BE2C (cell line): ENCODE measurements around the gene NEXMIF.

Experiments used
- DNase-seq: peaks from one replicate; pipeline ENCODE4 v3.0.0-alpha.2; 2020
- H3K27me3 ChIP-seq: fragments of 250-450 bp; sonication (Bioruptor Pico); 2 replicates; pipeline ENCODE4 v1.5.1; 2020; ENCODE audit warnings: mild to moderate bottlenecking
- H3K36me3 ChIP-seq: fragments of 250-450 bp; sonication (Bioruptor Pico); 2 replicates; pipeline ENCODE4 v1.5.1; 2020; ENCODE audit warnings: mild to moderate bottlenecking
- H3K4me1 ChIP-seq: fragments of 250-450 bp; sonication (Bioruptor Pico); 2 replicates; pipeline ENCODE4 v1.5.1; 2020
- H3K4me3 ChIP-seq: 2 replicates; pipeline ENCODE4 v1.5.1; 2011; ENCODE audit warnings: low read depth, low read length
- H3K9me3 ChIP-seq: fragments of 250-450 bp; sonication (Bioruptor Pico); 2 replicates; pipeline ENCODE4 v1.5.1; 2020
- TF ChIP-seq, protein P1 (sequence below): IDR thresholded peaks from 2 replicates; pipeline ENCODE4 v1.5.1; 2012; ENCODE audit warnings: mild to moderate bottlenecking, low read depth, low read length

The NEXMIF gene

DNA sequence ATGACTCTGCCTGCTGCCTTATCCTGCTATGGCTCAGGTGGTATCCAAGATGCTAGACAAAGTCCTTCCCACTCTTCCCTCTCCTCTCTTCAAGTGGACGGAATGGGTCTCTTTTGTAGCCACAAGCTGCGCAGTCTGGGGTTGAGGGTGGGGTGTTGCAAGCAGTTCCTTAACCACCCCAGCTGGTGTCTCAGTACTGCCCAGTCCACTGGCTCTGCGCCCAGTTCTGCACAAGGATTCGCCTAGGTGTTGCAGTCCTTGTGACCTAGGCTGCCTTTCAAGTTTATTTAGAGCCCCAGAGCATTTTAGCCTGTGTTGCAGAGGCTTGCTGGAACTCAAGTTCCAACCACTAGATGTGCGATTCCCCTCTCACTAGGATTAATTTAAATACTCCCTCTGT, 120.7 kb downstream of the NEXMIF start:
- DNase-seq = no peak
- TF ChIP-seq, protein P1, sequence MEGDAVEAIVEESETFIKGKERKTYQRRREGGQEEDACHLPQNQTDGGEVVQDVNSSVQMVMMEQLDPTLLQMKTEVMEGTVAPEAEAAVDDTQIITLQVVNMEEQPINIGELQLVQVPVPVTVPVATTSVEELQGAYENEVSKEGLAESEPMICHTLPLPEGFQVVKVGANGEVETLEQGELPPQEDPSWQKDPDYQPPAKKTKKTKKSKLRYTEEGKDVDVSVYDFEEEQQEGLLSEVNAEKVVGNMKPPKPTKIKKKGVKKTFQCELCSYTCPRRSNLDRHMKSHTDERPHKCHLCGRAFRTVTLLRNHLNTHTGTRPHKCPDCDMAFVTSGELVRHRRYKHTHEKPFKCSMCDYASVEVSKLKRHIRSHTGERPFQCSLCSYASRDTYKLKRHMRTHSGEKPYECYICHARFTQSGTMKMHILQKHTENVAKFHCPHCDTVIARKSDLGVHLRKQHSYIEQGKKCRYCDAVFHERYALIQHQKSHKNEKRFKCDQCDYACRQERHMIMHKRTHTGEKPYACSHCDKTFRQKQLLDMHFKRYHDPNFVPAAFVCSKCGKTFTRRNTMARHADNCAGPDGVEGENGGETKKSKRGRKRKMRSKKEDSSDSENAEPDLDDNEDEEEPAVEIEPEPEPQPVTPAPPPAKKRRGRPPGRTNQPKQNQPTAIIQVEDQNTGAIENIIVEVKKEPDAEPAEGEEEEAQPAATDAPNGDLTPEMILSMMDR = no peak
- H3K27me3 ChIP-seq = no peaks in the 10 kb centered on the region

DNA sequence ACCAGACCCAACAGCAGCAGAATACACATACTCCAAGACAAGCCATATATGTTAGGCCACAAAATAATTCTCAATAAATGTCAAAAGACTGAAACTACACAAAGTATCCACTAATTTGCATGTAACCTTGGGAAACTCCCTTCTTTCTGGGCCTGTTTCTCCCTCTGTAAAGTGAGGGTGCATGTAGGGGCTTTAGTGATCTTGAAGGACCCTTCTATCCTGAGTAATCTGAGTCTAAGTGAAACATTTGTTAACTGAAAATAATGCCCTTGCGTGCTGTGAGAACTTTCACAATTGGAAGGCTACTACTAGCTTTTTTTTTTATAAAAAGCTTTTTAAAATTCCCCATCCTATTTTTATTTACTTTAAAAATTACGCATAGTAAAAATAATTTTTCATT, 125.2 kb downstream of the NEXMIF start:
- no peaks in the 10 kb centered on the region for H3K4me1 ChIP-seq
- no peaks in the 10 kb centered on the region for H3K27me3 ChIP-seq
- no peaks in the 10 kb centered on the region for H3K36me3 ChIP-seq
- no peaks in the 10 kb centered on the region for H3K9me3 ChIP-seq
- TF ChIP-seq, protein P1 = no peak
- no peak overlapping the region for H3K4me3 ChIP-seq
- no peak for DNase-seq

More for the DNA sequence above, 120.7 kb downstream of the NEXMIF start:
- Histone ChIP-seq H3K9me3 (no peaks in the 10 kb centered on the region), H3K4me1 (no peaks in the 10 kb centered on the region), H3K36me3 (no peaks in the 10 kb centered on the region), H3K4me3 (no peak overlapping the region)

DNA sequence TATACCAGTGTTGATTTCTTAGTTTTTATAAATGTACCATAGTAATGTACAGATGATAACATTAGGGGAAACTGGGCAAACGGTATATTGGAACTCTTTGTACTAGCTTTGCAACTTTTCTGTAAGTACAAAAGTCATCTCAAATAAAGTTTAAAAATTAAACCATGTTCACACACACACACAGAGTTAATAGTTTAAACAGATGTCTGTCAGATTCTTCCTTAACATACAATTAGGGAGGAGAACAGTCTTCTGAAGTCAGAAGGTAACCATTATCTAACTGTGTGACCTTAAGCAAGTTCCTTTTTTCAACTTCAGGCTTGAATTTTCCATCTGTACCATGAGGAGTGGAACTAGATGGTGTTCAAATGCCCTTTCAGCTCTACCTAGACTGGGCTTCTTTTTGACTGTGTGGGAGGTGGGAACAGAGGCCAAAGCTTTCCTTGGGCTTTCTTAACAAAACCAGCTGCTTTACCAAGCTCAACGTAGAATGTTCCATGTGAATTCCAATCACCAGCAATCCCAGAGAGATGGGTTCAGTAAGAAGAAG, 127.8 kb downstream of the NEXMIF start:
- H3K9me3 ChIP-seq = no peaks in the 10 kb centered on the region
- TF ChIP-seq, protein P1 = no peak

DNA sequence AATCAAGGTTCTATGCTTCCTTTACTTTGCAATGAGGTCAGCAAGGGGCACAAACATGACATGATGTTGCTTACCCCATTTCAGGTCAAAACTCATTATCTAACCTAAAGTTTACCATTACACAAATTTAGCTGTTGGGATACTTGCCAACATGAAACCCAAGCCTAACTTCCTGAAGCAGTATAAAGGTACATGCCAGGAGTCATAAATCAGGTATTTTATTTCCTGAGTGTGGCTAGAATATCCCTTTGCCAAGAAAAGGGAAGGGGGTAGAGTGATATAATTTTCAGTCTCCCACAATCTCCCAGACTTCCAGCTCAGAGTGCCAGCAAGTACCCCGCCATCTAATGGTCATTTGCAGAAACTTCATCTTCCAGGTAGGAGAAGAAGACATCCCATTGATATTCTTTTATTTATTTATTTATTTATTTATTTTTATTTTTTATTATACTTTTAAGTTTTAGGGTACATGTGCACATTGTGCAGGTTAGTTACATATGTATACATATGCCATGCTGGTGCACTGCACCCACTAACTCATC, 136.6 kb downstream of the NEXMIF start:
- no peak overlapping the region for H3K4me3 ChIP-seq
- no peaks in the 10 kb centered on the region for H3K4me1 ChIP-seq
- H3K36me3 ChIP-seq = no peaks in the 10 kb centered on the region
- no peak for DNase-seq
- H3K9me3 ChIP-seq = no peaks in the 10 kb centered on the region
- no peaks in the 10 kb centered on the region for H3K27me3 ChIP-seq
- TF ChIP-seq, protein P1 = no peak

More for the DNA sequence above, 127.8 kb downstream of the NEXMIF start:
- Histone ChIP-seq H3K36me3 (no peaks in the 10 kb centered on the region), H3K4me3 (no peak overlapping the region), H3K27me3 (no peaks in the 10 kb centered on the region), H3K4me1 (no peaks in the 10 kb centered on the region)
- no peak for DNase-seq

DNA sequence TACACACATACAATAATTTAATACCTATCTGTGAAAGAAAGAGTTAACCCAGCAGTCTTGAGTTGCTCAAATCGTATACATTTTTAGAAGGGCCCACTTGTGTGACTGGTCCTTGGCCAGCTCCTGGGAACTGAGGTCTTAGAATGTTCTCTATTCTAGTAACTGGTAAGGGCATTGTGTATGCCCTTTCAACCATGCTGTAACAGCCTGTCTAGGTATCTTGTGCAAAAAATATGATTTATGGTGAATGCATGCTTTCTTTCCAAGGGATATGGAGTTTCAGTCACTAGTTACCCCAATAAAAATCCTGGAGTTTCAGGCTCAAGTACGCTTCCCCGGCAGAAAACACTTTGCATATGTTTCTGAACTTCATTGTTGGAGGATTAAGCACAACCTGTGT, 140.6 kb downstream of the NEXMIF start:
- TF ChIP-seq, protein P1 = no peak
- Histone ChIP-seq H3K36me3 (no peaks in the 10 kb centered on the region), H3K27me3 (no peaks in the 10 kb centered on the region), H3K4me1 (no peaks in the 10 kb centered on the region), H3K9me3 (no peaks in the 10 kb centered on the region), H3K4me3 (no peak overlapping the region)
- DNase-seq = no peak

DNA sequence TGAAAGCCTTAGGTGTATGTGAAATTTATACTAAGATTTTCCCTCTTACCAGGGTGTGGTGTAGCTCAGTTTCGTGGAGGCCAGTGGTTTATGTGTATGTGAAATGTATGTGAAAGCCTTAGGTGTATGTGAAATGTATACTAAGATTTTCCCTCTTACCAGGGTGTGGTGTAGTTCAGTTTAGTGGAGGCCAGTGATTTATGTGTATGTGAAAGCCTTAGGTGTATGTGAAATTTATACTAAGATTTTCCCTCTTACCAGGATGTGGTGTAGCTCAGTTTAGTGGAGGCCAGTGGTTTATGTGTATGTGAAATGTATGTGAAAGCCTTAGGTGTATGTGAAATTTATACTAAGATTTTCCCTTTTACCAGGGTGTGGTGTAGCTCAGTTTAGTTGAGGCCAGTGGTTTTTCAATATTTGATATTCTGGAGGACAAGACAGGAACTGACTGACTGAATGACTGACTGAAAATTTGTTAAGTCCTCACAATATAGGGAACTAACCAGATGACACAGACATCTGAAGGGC, 143.7 kb downstream of the NEXMIF start:
- DNase-seq = no peak
- Histone ChIP-seq H3K36me3 (no peaks in the 10 kb centered on the region), H3K27me3 (no peaks in the 10 kb centered on the region), H3K4me1 (no peaks in the 10 kb centered on the region), H3K9me3 (no peaks in the 10 kb centered on the region), H3K4me3 (no peak overlapping the region)
- TF ChIP-seq, protein P1 = no peak
